Suprapubic skin (tissue), 4 donors: ENCODE data around the gene TMEM214. TPM values are rescaled to one million over a fixed set of nuclear protein-coding genes. Genes with fewer than 3 reads are reported as not detected.

ENCODE experiments used
- DNase-seq, 2 donors: peaks; one replicate each; pipeline ENCODE4 v3.0.0-alpha.2; 2019; ENCODE audit warnings: low spot score in 2 of 2
- H3K27ac ChIP-seq: fragments of 200-600 bp; sonication (generic); one replicate; pipeline ENCODE4 v1.5.1; 2019
- H3K27me3 ChIP-seq: fragments of 200-600 bp; sonication (generic); one replicate; pipeline ENCODE4 v1.5.1; 2019
- H3K36me3 ChIP-seq: fragments of 200-600 bp; sonication (generic); one replicate; pipeline ENCODE4 v1.5.1; 2019
- H3K4me1 ChIP-seq: fragments of 200-600 bp; sonication (generic); one replicate; pipeline ENCODE4 v1.5.1; 2019
- H3K4me3 ChIP-seq: fragments of 200-600 bp; sonication (generic); one replicate; pipeline ENCODE4 v1.5.1; 2019; ENCODE audit warnings: mild to moderate bottlenecking
- H3K9me3 ChIP-seq: fragments of 200-600 bp; sonication (generic); one replicate; pipeline ENCODE4 v1.5.1; 2019
- EP300 ChIP-seq: sonication (generic); formaldehyde crosslinking; IDR thresholded peaks from one replicate; pipeline ENCODE4 v1.6.1; 2017; ENCODE audit warnings: antibody characterized with exemption
- POLR2A ChIP-seq, 2 donors: fragments of 450-650 bp; IDR thresholded peaks; one replicate each; pipeline ENCODE4 v1.6.1; 2017; ENCODE audit warnings: antibody characterized with exemption in 2 of 2, mild to moderate bottlenecking in 2 of 2, moderate library complexity in 2 of 2
- POLR2AphosphoS5 ChIP-seq, 3 donors: sonication (generic); formaldehyde crosslinking; IDR thresholded peaks; one replicate each; pipeline ENCODE4 v1.6.1; 2017; ENCODE audit warnings: antibody characterized with exemption in 3 of 3
- WGBS: methylation state at CpG from one replicate; pipeline ENCODE4 v1.1.5; 2018; 5-methylcytosine and 5-hydroxymethylcytosine counted together
- total RNA-seq, 4 donors: library from RNA; depleted of rRNA; stranded (reverse); fragments of >200 nt; gene quantifications; one replicate each; pipeline ENCODE4 v1.1.0, GENCODE V29; 2016
- TF ChIP-seq, protein P1 (sequence below), 2 donors: fragments of 200-600 bp in 1 of 2; fragments of 450-650 bp in 1 of 2; sonication (generic) in 1 of 2; IDR thresholded peaks; one replicate each; pipeline ENCODE4 v1.5.1; 2016 to 2019; ENCODE audit warnings: antibody characterized with exemption in 2 of 2, mild to moderate bottlenecking in 1 of 2, moderate library complexity in 1 of 2

The TMEM214 gene
- total RNA-seq, 4 donors from 2014 or later = 39.2 to 56.3 (median 44.7) TPM

- peaks cover 41% of the 10 kb centered on the region for H3K36me3 ChIP-seq
Observed at GRCh38 chr2:27029051-27029450, 3.7 kb upstream of the TMEM214 start.

DNA sequence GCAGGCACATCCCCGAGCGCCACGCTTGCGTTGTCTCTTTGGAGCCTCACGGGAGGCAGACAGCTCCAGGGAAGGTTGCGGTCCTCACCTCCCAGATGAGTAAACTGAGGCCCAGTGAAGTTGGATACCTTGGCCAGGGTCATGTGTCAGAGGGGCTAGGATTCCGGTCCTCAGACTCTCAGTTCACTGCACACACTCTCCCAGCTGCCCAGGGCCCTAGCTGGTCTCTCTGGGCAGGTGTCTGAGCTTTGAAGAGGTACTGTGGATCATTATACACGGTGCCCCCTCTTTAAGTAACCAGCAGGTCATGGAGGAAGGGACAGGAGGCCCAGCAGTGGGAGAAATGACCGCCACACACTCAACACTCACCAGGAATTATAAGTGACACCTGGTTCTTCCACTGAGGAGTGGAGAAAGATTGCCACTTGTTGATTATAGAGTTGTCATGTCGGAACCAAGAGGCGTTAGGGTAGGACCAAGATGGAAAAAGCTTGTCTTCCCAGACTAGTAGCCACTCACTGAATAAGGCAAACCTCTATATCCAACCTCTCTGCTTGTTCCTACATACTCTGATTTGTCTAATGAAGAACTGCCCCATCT is 588 bp downstream of the TMEM214 start:
- Histone ChIP-seq H3K4me1 (peaks cover 25% of the 10 kb centered on the region), H3K27me3 (no peaks in the 10 kb centered on the region), H3K27ac (peak overlapping the region; percentile 72), H3K9me3 (no peaks in the 10 kb centered on the region), H3K36me3 (peaks cover 40% of the 10 kb centered on the region), H3K4me3 (peak overlapping the region; percentile 65)
- 23% methylated on average over 5 of the region's 11 CpGs for WGBS
- no peak for DNase-seq
- TF ChIP-seq, protein P1, sequence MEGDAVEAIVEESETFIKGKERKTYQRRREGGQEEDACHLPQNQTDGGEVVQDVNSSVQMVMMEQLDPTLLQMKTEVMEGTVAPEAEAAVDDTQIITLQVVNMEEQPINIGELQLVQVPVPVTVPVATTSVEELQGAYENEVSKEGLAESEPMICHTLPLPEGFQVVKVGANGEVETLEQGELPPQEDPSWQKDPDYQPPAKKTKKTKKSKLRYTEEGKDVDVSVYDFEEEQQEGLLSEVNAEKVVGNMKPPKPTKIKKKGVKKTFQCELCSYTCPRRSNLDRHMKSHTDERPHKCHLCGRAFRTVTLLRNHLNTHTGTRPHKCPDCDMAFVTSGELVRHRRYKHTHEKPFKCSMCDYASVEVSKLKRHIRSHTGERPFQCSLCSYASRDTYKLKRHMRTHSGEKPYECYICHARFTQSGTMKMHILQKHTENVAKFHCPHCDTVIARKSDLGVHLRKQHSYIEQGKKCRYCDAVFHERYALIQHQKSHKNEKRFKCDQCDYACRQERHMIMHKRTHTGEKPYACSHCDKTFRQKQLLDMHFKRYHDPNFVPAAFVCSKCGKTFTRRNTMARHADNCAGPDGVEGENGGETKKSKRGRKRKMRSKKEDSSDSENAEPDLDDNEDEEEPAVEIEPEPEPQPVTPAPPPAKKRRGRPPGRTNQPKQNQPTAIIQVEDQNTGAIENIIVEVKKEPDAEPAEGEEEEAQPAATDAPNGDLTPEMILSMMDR (IDR thresholded peaks at IDR 0.05) = no peak
- TF ChIP-seq POLR2A (IDR thresholded peaks at IDR 0.05) = no peak
- no peak for TF ChIP-seq EP300
- no peak for TF ChIP-seq POLR2AphosphoS5 (IDR thresholded peaks at IDR 0.05)

More at GRCh38 chr2:27029051-27029450, 3.7 kb upstream of the TMEM214 start:
- no peak overlapping the region for H3K4me3 ChIP-seq
- no peak for DNase-seq
- H3K27me3 ChIP-seq = no peaks in the 10 kb centered on the region
- no peak overlapping the region for H3K27ac ChIP-seq
- H3K4me1 ChIP-seq = peaks cover 14% of the 10 kb centered on the region
- WGBS = 96% methylated on average over 2 of the region's 2 CpGs
- H3K9me3 ChIP-seq = no peaks in the 10 kb centered on the region
- TF ChIP-seq EP300 (no peak), POLR2AphosphoS5 (IDR thresholded peaks at IDR 0.05) (no peak), POLR2A (IDR thresholded peaks at IDR 0.05) (no peak)

DNA sequence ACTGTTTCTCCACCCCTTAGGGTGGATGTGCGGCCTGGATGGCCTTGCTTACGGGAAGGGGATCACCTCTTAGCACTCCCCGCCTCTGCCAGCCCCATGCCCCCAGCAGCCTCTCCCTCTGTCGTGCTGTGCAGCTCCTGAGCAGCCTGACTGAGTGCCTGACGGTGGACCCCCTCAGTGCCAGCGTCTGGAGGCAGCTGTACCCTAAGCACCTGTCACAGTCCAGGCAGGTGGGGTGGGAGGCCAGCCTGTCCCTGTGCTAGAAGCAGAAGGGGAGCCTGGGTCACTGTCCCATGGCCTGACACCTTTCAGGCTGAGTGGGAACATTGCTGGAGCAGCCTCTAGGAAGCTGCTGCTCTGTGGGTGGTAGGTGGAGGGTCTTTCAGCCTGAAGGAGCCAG is 5.2 kb downstream of the TMEM214 start:
- Histone ChIP-seq H3K27ac (no peak overlapping the region), H3K27me3 (no peaks in the 10 kb centered on the region)
- TF ChIP-seq POLR2AphosphoS5 (IDR thresholded peaks at IDR 0.05) = no peak
- TF ChIP-seq, protein P1 (IDR thresholded peaks at IDR 0.05) = no peak
- TF ChIP-seq POLR2A (IDR thresholded peaks at IDR 0.05) = no peak
- no peak for TF ChIP-seq EP300

GRCh38 chr2:27038631-27039339 is 6.0 kb downstream of the TMEM214 start:
- TF ChIP-seq EP300 = no peak
- no peak for TF ChIP-seq POLR2AphosphoS5 (IDR thresholded peaks at IDR 0.05)
- peaks cover 14% of the 10 kb centered on the region for H3K4me1 ChIP-seq
- 78% methylated on average over 16 of the region's 17 CpGs for WGBS
- H3K9me3 ChIP-seq = no peaks in the 10 kb centered on the region
- no peak overlapping the region for H3K4me3 ChIP-seq
- no peak for DNase-seq
- no peak overlapping the region for H3K27ac ChIP-seq
- H3K27me3 ChIP-seq = no peaks in the 10 kb centered on the region
- H3K36me3 ChIP-seq = peaks cover 67% of the 10 kb centered on the region

More for the DNA sequence above, 5.2 kb downstream of the TMEM214 start:
- H3K4me3 ChIP-seq = no peak overlapping the region
- H3K9me3 ChIP-seq = no peaks in the 10 kb centered on the region
- H3K36me3 ChIP-seq = peaks cover 67% of the 10 kb centered on the region
- no peak for DNase-seq
- 72% methylated on average over 2 of the region's 6 CpGs for WGBS
- H3K4me1 ChIP-seq = peaks cover 20% of the 10 kb centered on the region

GRCh38 chr2:27039426-27039825 is 6.7 kb downstream of the TMEM214 start:
- no peak overlapping the region for H3K27ac ChIP-seq
- no peaks in the 10 kb centered on the region for H3K9me3 ChIP-seq
- WGBS = 100% methylated on average over 3 of the region's 6 CpGs
- TF ChIP-seq POLR2A (IDR thresholded peaks at IDR 0.05) (no peak), POLR2AphosphoS5 (IDR thresholded peaks at IDR 0.05) (no peak), EP300 (no peak)
- TF ChIP-seq, protein P1 (IDR thresholded peaks at IDR 0.05) = no peak
- H3K4me3 ChIP-seq = no peak overlapping the region
- H3K36me3 ChIP-seq = peaks cover 67% of the 10 kb centered on the region
- H3K27me3 ChIP-seq = no peaks in the 10 kb centered on the region
- DNase-seq = no peak
- H3K4me1 ChIP-seq = peaks cover 8% of the 10 kb centered on the region

- TF ChIP-seq POLR2A (IDR thresholded peaks at IDR 0.05) (no peak), EP300 (no peak), POLR2AphosphoS5 (IDR thresholded peaks at IDR 0.05) (no peak)
- TF ChIP-seq, protein P1 (IDR thresholded peaks at IDR 0.05) = no peak
- Histone ChIP-seq H3K4me1 (peaks cover 4% of the 10 kb centered on the region), H3K9me3 (no peaks in the 10 kb centered on the region), H3K27ac (no peak overlapping the region), H3K27me3 (no peaks in the 10 kb centered on the region), H3K36me3 (peaks cover 67% of the 10 kb centered on the region), H3K4me3 (no peak overlapping the region)
- no peak for DNase-seq
- WGBS = 100% methylated on average over 6 of the region's 7 CpGs
Observed at GRCh38 chr2:27039871-27040270, 7.1 kb downstream of the TMEM214 start.
